Keratinocyte (primary cell): ENCODE results near the gene ZNF552. TPM values are rescaled to one million over a fixed set of nuclear protein-coding genes. Genes with fewer than 3 reads are reported as not detected.
A peak's percentile ranks its signal among the peaks of the same experiment; 100 is the strongest.

Experiments
- DNase-seq: peaks from one replicate; pipeline ENCODE4 v3.0.0-alpha.2; 2011; ENCODE audit warnings: low read depth, missing footprints, low spot score
- FAIRE-seq: peaks from 2 replicates; lab custom pipeline; 2011; peaks lifted over from hg19 to GRCh38; lab: Jason Lieb, UNC
- H2AFZ ChIP-seq: 2 replicates; pipeline ENCODE4 v1.6.0; 2012; ENCODE audit warnings: low read length, control low read depth, inconsistent platforms; ENCODE audit not compliant: control insufficient read depth
- H3K27ac ChIP-seq: 2 replicates; pipeline ENCODE4 v1.5.1; 2011; ENCODE audit warnings: low read length; ENCODE audit not compliant: control insufficient read depth, insufficient read depth
- H3K27me3 ChIP-seq: 3 replicates; pipeline ENCODE4 v1.6.0; 2011; ENCODE audit warnings: low read length; ENCODE audit not compliant: control insufficient read depth, insufficient read depth; ENCODE audit errors: extremely low read depth
- H3K36me3 ChIP-seq, 2 experiments: 2 replicates in 1 of 2; 3 replicates in 1 of 2; pipeline ENCODE4 v1.5.1; 2011; ENCODE audit warnings: low read length in 2 of 2, mild to moderate bottlenecking in 1 of 2; ENCODE audit not compliant: control insufficient read depth in 2 of 2, insufficient read depth in 2 of 2; ENCODE audit errors: extremely low read depth in 1 of 2
- H3K4me1 ChIP-seq: 3 replicates; pipeline ENCODE4 v1.5.1; 2011; ENCODE audit warnings: low read length; ENCODE audit not compliant: control insufficient read depth, insufficient read depth; ENCODE audit errors: extremely low read depth
- H3K4me2 ChIP-seq: 3 replicates; pipeline ENCODE4 v1.6.0; 2011; ENCODE audit warnings: low read depth, low read length; ENCODE audit not compliant: control insufficient read depth, insufficient read depth; ENCODE audit errors: extremely low read depth
- H3K4me3 ChIP-seq, 3 experiments: fragments of 200-600 bp in 1 of 3; sonication (generic) in 1 of 3; 2 replicates in 2 of 3; 3 replicates in 1 of 3; pipeline ENCODE4 v1.5.1; 2011 to 2016; ENCODE audit warnings: low read length in 3 of 3, mild to moderate bottlenecking in 3 of 3, control low read depth in 2 of 3, inconsistent platforms in 1 of 3, low read depth in 1 of 3, mixed read lengths in 1 of 3, mixed run types in 1 of 3, moderate library complexity in 1 of 3; ENCODE audit not compliant: control insufficient read depth in 2 of 3, insufficient read depth in 2 of 3; ENCODE audit errors: extremely low read depth in 1 of 3
- H3K79me2 ChIP-seq: 2 replicates; pipeline ENCODE4 v1.6.0; 2012; ENCODE audit warnings: low read length; ENCODE audit not compliant: control insufficient read depth, insufficient read depth
- H3K9ac ChIP-seq: 3 replicates; pipeline ENCODE4 v1.6.0; 2011; ENCODE audit warnings: low read length; ENCODE audit not compliant: control insufficient read depth, insufficient read depth; ENCODE audit errors: extremely low read depth
- H3K9me1 ChIP-seq: 3 replicates; pipeline ENCODE4 v1.6.0; 2011; ENCODE audit warnings: low read length; ENCODE audit not compliant: control insufficient read depth, insufficient read depth; ENCODE audit errors: extremely low read depth
- H3K9me3 ChIP-seq: 2 replicates; pipeline ENCODE4 v1.5.1; 2012; ENCODE audit warnings: low read depth, low read length; ENCODE audit not compliant: control insufficient read depth
- H4K20me1 ChIP-seq: 3 replicates; pipeline ENCODE4 v1.6.0; 2011; ENCODE audit warnings: low read length; ENCODE audit not compliant: control insufficient read depth, insufficient read depth; ENCODE audit errors: extremely low read depth
- CTCF ChIP-seq, 3 experiments: IDR thresholded peaks in 1 of 3; conservative IDR thresholded peaks in 1 of 3; optimal IDR thresholded peaks in 1 of 3; 2 replicates in 2 of 3; 3 replicates in 1 of 3; pipeline versions ENCODE3 to v1.5.1; 2011; ENCODE audit warnings: low read length in 3 of 3, mild to moderate bottlenecking in 3 of 3, moderate library complexity in 2 of 3, control low read depth in 1 of 3, inconsistent platforms in 1 of 3; ENCODE audit not compliant: insufficient read depth in 2 of 3; ENCODE audit errors: extremely low read depth in 1 of 3
- EZH2 ChIP-seq: IDR thresholded peaks from one replicate; pipeline ENCODE4 v1.6.1; 2012; ENCODE audit warnings: inconsistent platforms, mild to moderate bottlenecking, low read length, moderate library complexity
- dilution Hi-C: fragments of 300-500 bp; cut with MboI; formaldehyde crosslinking; loops from one replicate; pipeline ENCODE4 v1.7.0; 2020; ENCODE audit warnings: low sequenced_read_pairs; ENCODE audit not compliant: extremely low pct_ligation_motif_present
- polyA plus RNA-seq, 5 experiments: library from polyadenylated mRNA; depleted of rRNA in 3 of 5; stranded (reverse) in 3 of 5; stranded (forward) in 1 of 5; unstranded in 1 of 5; fragments of >200 nt; gene quantifications; 1 replicate in 1 of 5; 2 replicates in 3 of 5; 3 replicates in 1 of 5; pipeline versions ENCODE4 v1.2.1 to v1.2.3, GENCODE V29; 2011 to 2012; ENCODE audit warnings: missing spikeins in 2 of 5, low read depth in 1 of 5, low replicate concordance in 1 of 5

The ZNF552 gene
- polyA plus RNA-seq, 1 donor (not counting 4 experiments of a cell fraction or from before 2014, with no cell fraction given): 8.9 TPM

GRCh38 chr19:57819475-57820148, 4.9 kb upstream of the ZNF552 start:
- TF ChIP-seq EZH2 (no peak), CTCF (optimal IDR thresholded peaks at IDR 0.05 in 1 of 3, IDR thresholded peaks at IDR 0.05 in 1 of 3, conservative IDR thresholded peaks at IDR 0.05 in 1 of 3; ENCODE audit: extremely low read depth in 1 of 3, insufficient read depth in 2 of 3, low read length in 3 of 3) (peak in 2 of 3 experiments; percentile 12 to 32)
- Histone ChIP-seq H3K9me1 (no peaks in the 10 kb centered on the region), H3K79me2 (peaks cover 51% of the 10 kb centered on the region), H3K9ac (peak overlapping the region; percentile 98), H3K4me1 (peaks cover 8% of the 10 kb centered on the region), H3K27ac (peak overlapping the region; percentile 90), H2AFZ (peak overlapping the region; percentile 94), H3K4me3 (peak overlapping the region; percentile 55 to 99 (median 98)), H3K36me3 (peaks cover 0 to under 1% of the 10 kb centered on the region in 2 experiments), H3K4me2 (peak overlapping the region; percentile 91), H4K20me1 (peaks cover 2% of the 10 kb centered on the region), H3K9me3 (no peaks in the 10 kb centered on the region), H3K27me3 (no peaks in the 10 kb centered on the region)
- FAIRE-seq: no peak
- dilution Hi-C loops: no loop called here
- DNase-seq: peak; percentile 66

- Histone ChIP-seq H3K79me2 (peaks cover 51% of the 10 kb centered on the region), H3K4me3 (no peak overlapping the region), H3K9me1 (no peaks in the 10 kb centered on the region), H3K4me2 (no peak overlapping the region), H3K9me3 (no peaks in the 10 kb centered on the region), H3K27me3 (no peaks in the 10 kb centered on the region), H3K4me1 (peaks cover 9% of the 10 kb centered on the region), H4K20me1 (no peaks in the 10 kb centered on the region), H3K27ac (no peak overlapping the region), H2AFZ (no peak overlapping the region), H3K36me3 (no peaks in the 10 kb centered on the region), H3K9ac (no peak overlapping the region)
- dilution Hi-C loops: no loop called here
- TF ChIP-seq CTCF (optimal IDR thresholded peaks at IDR 0.05 in 1 of 3, IDR thresholded peaks at IDR 0.05 in 1 of 3, conservative IDR thresholded peaks at IDR 0.05 in 1 of 3; ENCODE audit: extremely low read depth in 1 of 3, insufficient read depth in 2 of 3, low read length in 3 of 3) (no peak), EZH2 (no peak)
- FAIRE-seq (no peak), DNase-seq (no peak)
These were observed 3.7 kb upstream of the ZNF552 start for GRCh38 chr19:57818378-57818777.
